ENCODE measurements around the gene PLPP4.

DNA sequence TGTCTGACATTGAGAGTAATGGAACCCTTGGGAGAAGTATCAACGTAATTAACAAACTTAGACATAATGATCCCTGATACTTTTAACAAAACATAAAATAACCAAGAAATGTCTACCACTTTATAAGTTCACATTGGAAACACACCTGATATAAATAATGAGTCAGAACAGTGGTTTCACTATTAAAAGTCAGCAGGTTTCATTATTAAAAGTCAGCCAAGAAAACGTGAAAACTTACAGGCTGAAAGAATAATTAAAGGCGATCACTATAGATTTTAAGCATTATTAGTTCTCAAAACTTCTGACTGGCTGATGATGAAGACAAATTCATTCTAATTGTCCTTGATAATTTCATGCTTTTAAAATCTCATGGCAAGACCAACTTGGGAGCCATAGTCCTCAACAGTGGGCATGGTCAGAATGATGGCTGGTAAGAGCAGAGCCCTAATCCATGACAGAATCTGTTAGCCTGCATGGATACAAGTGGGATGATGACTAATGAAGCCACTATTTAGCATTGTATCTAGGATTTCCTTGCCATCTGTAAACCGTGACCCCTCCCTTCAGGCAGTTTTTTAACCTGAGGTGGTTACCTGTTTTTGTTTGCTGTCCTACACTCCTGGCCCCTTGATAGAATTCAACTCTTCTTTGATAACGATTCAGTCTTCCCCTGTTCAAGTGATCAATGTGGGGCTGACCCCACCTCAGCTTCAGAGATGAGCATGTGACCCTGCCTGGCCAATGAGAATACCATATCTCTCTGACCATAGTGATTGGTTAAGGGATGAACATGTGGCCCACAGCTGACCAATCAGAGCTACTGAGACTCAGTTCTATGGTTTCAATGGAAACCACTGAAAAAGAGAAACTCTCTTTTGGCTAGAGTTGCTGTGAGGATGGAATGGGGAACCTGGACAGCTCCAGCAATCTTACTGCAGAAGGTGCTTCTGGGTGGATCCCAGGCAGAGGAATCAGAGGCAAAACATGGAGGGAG is 151.0 kb downstream of the PLPP4 start:
- no peak for TF ChIP-seq CTCF (IDR thresholded peaks at IDR 0.05; ENCODE audit: low read depth, low read length, poor library complexity, severe bottlenecking)
- no peak for TF ChIP-seq EZH2phosphoT487 (IDR thresholded peaks at IDR 0.05; ENCODE audit: borderline replicate concordance, low read length)
